ENCODE data around the gene PINK1. TPM values are rescaled to one million over a fixed set of nuclear protein-coding genes. Genes with fewer than 3 reads are reported as not detected.
A peak's percentile ranks its signal among the peaks of the same experiment; 100 is the strongest.

PINK1 gene
- total RNA-seq, 1 donor, result 61.3 TPM

- no peak overlapping the region for H3K4me3 ChIP-seq (ENCODE audit: low read depth, low read length)
- no peak for DNase-seq (ENCODE audit: low read depth)
- no peak for TF ChIP-seq CTCF (IDR thresholded peaks at IDR 0.05; ENCODE audit: insufficient read depth, low read depth, low read length)
Measured at GRCh38 chr1:20663365-20663764, 30.1 kb downstream of the PINK1 start.

GRCh38 chr1:20663969-20664715 lies 30.9 kb downstream of the PINK1 start:
- H3K4me3 ChIP-seq (ENCODE audit: low read depth, low read length), result no peak overlapping the region
- no peak for DNase-seq (ENCODE audit: low read depth)
- no peak for TF ChIP-seq CTCF (IDR thresholded peaks at IDR 0.05; ENCODE audit: insufficient read depth, low read depth, low read length)

GRCh38 chr1:20665726-20666125 lies 32.5 kb downstream of the PINK1 start:
- no peak overlapping the region for H3K4me3 ChIP-seq (ENCODE audit: low read depth, low read length)
- no peak for TF ChIP-seq CTCF (IDR thresholded peaks at IDR 0.05; ENCODE audit: insufficient read depth, low read depth, low read length)
- peak; percentile 19 for DNase-seq (ENCODE audit: low read depth)

- no peak for TF ChIP-seq CTCF (IDR thresholded peaks at IDR 0.05; ENCODE audit: insufficient read depth, low read depth, low read length)
- no peak for DNase-seq (ENCODE audit: low read depth)
- H3K4me3 ChIP-seq (ENCODE audit: low read depth, low read length), result no peak overlapping the region
Measured at GRCh38 chr1:20666146-20666545, 32.9 kb downstream of the PINK1 start.

- no peak for TF ChIP-seq CTCF (IDR thresholded peaks at IDR 0.05; ENCODE audit: insufficient read depth, low read depth, low read length)
- DNase-seq (ENCODE audit: low read depth), result no peak
- H3K4me3 ChIP-seq (ENCODE audit: low read depth, low read length), result no peak overlapping the region
Measured at GRCh38 chr1:20666804-20667203, 33.5 kb downstream of the PINK1 start.

- no peak for DNase-seq (ENCODE audit: low read depth)
- TF ChIP-seq CTCF (IDR thresholded peaks at IDR 0.05; ENCODE audit: insufficient read depth, low read depth, low read length), result no peak
- no peak overlapping the region for H3K4me3 ChIP-seq (ENCODE audit: low read depth, low read length)
Measured at GRCh38 chr1:20668581-20668980, 35.3 kb downstream of the PINK1 start.

- no peak overlapping the region for H3K4me3 ChIP-seq (ENCODE audit: low read depth, low read length)
- no peak for DNase-seq (ENCODE audit: low read depth)
- TF ChIP-seq CTCF (IDR thresholded peaks at IDR 0.05; ENCODE audit: insufficient read depth, low read depth, low read length), result no peak
Measured at GRCh38 chr1:20670936-20671335, 37.7 kb downstream of the PINK1 start.

Measured in fibroblast of villous mesenchyme (primary cell).